K562 (cell line): ENCODE measurements around the gene MAP3K19. TPM values are rescaled to one million over a fixed set of nuclear protein-coding genes. Genes with fewer than 3 reads are reported as not detected.
A peak's percentile ranks its signal among the peaks of the same experiment; 100 is the strongest.

ENCODE experiments used
- CBX1 ChIP-seq: sonication (generic); IDR thresholded peaks from 2 replicates; pipeline ENCODE4 v1.6.1; 2016; ENCODE audit warnings: antibody characterized with exemption, low read depth, mild to moderate bottlenecking
- DPF2 ChIP-seq: fragments of 450-650 bp; IDR thresholded peaks from 2 replicates; pipeline ENCODE4 v1.6.1; 2016
- GATAD2A ChIP-seq: fragments of 450-650 bp; IDR thresholded peaks from 2 replicates; pipeline ENCODE4 v1.6.1; 2017
- HCFC1 ChIP-seq: IDR thresholded peaks from 2 replicates; pipeline ENCODE4 v1.6.1; 2012; ENCODE audit warnings: low read depth, low read length, improper control_type of control experiment
- HLTF ChIP-seq: fragments of 450-650 bp; IDR thresholded peaks from 2 replicates; pipeline ENCODE4 v1.6.1; 2016
- HMG20A ChIP-seq: fragments of 450-650 bp; formaldehyde crosslinking; conservative IDR thresholded peaks from 2 replicates; pipeline ENCODE4 v1.4.0; 2020; ENCODE audit warnings: mild to moderate bottlenecking, mixed read lengths
- MXI1 ChIP-seq: IDR thresholded peaks from 2 replicates; pipeline ENCODE4 v1.6.1; 2011; ENCODE audit warnings: low read depth, mild to moderate bottlenecking, improper control_type of control experiment, low read length
- NCOR1 ChIP-seq: fragments of 450-650 bp; IDR thresholded peaks from 2 replicates; pipeline ENCODE4 v1.6.1; 2016; ENCODE audit warnings: mild to moderate bottlenecking, moderate library complexity
- NEUROD1 ChIP-seq: fragments of 150-350 bp; IDR thresholded peaks from 2 replicates; pipeline ENCODE4 v1.6.1; 2014; ENCODE audit warnings: borderline replicate concordance, low read length, low read depth; ENCODE audit not compliant: partially characterized antibody
- NR4A1 ChIP-seq, 2 experiments: fragments of 250-450 bp in 1 of 2; fragments of 450-650 bp in 1 of 2; sonication (Bioruptor Pico) in 1 of 2; IDR thresholded peaks; 2 replicates each; pipeline versions ENCODE4 v1.4.0 to v1.6.1; 2016 to 2020; ENCODE audit warnings: mild to moderate bottlenecking in 2 of 2, missing compliant biosample characterization in 1 of 2, missing genetic modification characterization in 1 of 2, moderate library complexity in 1 of 2
- POLR2A ChIP-seq: fragments of 450-650 bp; conservative IDR thresholded peaks from 2 replicates; pipeline ENCODE4 v1.6.1; 2016
- POLR2AphosphoS5 ChIP-seq: IDR thresholded peaks from 2 replicates; pipeline ENCODE4 v1.6.1; 2011; ENCODE audit warnings: mild to moderate bottlenecking, low read depth, low read length, moderate library complexity; ENCODE audit not compliant: control insufficient read depth, insufficient read depth
- SRSF1 ChIP-seq: fragments of 200-400 bp; formaldehyde crosslinking; IDR thresholded peaks from 2 replicates; pipeline ENCODE4 v1.6.1; 2017; ENCODE audit warnings: mild to moderate bottlenecking, low read depth, low read length, moderate library complexity
- TRIM28 ChIP-seq: fragments of 450-650 bp; IDR thresholded peaks from 2 replicates; pipeline ENCODE4 v1.6.1; 2017
- ZNF134 ChIP-seq: fragments of 250-450 bp; sonication (Bioruptor Pico); conservative IDR thresholded peaks from 2 replicates; pipeline ENCODE4 v1.4.0; 2020
- ZNF444 ChIP-seq: fragments of 250-450 bp; sonication (Bioruptor Pico); IDR thresholded peaks from 2 replicates; pipeline ENCODE4 v1.4.0; 2020; ENCODE audit warnings: mild to moderate bottlenecking, moderate library complexity
- ZNF695 ChIP-seq: fragments of 450-650 bp; formaldehyde crosslinking; IDR thresholded peaks from 2 replicates; pipeline ENCODE4 v1.4.0; 2020; ENCODE audit warnings: mild to moderate bottlenecking, moderate library complexity
- polyA plus RNA-seq, 8 experiments: library from polyadenylated mRNA; depleted of rRNA in 4 of 8; stranded (reverse) in 5 of 8; unstranded in 3 of 8; fragments of >200 nt; fragmentation: Nextera tagmentation in 2 of 8; fragmentation: Illumina TruSeq in 1 of 8; extraction: Ambion mirVana in 2 of 8; extraction: Trizol in 1 of 8; gene quantifications; 2 replicates each; pipeline versions ENCODE4 v1.2.1 to v1.2.3, GENCODE V29; 2011 to 2014; ENCODE audit warnings: inconsistent platforms in 1 of 8, missing spikeins in 1 of 8
- total RNA-seq, 7 experiments: library from RNA; depleted of rRNA in 6 of 7; stranded (reverse); fragments of >200 nt in 6 of 7; fragmentation: Illumina TruSeq in 2 of 7; extraction: Trizol in 2 of 7; gene quantifications; 2 replicates each; pipeline versions ENCODE4 v1.2.1 to v1.2.3, GENCODE V29; 2011 to 2021; ENCODE audit warnings: low replicate concordance in 1 of 7
- TF ChIP-seq, protein P1 (sequence below), 2 experiments: fragments of 450-650 bp; IDR thresholded peaks; 2 replicates each; pipeline ENCODE4 v1.6.1; 2018; ENCODE audit warnings: mild to moderate bottlenecking in 2 of 2, low read depth in 1 of 2; ENCODE audit not compliant: partially characterized antibody in 2 of 2
- TF ChIP-seq, protein P2 (sequence below): sonication (generic); formaldehyde crosslinking; IDR thresholded peaks from 2 replicates; pipeline ENCODE4 v1.8.1; 2022; ENCODE audit warnings: missing genetic modification reagents
- TF ChIP-seq, protein P3 (sequence below): IDR thresholded peaks from 2 replicates; pipeline ENCODE4 v1.6.1; 2011; ENCODE audit warnings: borderline replicate concordance, low read depth, mild to moderate bottlenecking, moderate library complexity, low read length; ENCODE audit not compliant: insufficient read depth, poor library complexity, severe bottlenecking
- TF ChIP-seq, protein P4 (sequence below), 2 experiments: fragments of 250-450 bp in 1 of 2; fragments of 450-650 bp in 1 of 2; sonication (Bioruptor Pico) in 1 of 2; IDR thresholded peaks; 2 replicates each; pipeline versions ENCODE4 v1.6.1 to v1.8.0; 2016 to 2021; ENCODE audit warnings: mild to moderate bottlenecking in 2 of 2, moderate library complexity in 2 of 2, missing compliant biosample characterization in 1 of 2, missing genetic modification characterization in 1 of 2

The MAP3K19 gene
- total and polyA plus RNA-seq, 9 of the 15 experiments (the other 6 are each of a cell fraction or from before 2014, with no cell fraction given): 0.29 TPM; not detected in 8

DNA sequence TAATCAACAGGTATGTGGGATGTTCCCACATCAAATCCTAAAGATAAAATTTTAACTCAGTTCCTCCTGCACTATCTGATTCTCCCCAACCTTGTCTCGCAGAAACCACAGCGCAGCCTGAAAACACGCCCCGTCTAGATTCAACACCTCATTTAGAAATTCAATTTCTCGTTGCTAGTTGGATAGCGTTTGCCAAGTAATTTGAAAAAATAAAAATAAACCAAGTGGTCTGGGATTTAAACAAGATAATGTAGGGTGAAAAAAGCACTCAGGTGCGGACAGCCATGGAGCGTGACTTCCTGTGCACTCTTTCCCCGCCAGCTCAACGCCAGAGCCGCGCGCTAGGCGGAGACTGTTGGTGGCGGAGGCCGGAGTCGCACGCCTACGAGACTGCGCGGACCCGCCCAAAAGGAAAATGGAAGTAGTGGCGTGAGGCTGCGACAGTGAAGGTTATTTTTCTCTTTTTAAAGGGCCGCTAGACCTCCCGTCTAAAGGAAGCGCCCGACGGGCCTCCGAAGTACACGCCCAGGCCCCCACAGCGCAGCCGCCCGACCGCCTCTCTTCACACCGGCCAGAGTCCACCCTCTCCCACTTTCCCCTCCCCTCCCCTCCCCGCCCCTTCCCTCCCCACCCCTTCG is 129.2 kb downstream of the MAP3K19 start (continued):
- TF ChIP-seq, protein P1, sequence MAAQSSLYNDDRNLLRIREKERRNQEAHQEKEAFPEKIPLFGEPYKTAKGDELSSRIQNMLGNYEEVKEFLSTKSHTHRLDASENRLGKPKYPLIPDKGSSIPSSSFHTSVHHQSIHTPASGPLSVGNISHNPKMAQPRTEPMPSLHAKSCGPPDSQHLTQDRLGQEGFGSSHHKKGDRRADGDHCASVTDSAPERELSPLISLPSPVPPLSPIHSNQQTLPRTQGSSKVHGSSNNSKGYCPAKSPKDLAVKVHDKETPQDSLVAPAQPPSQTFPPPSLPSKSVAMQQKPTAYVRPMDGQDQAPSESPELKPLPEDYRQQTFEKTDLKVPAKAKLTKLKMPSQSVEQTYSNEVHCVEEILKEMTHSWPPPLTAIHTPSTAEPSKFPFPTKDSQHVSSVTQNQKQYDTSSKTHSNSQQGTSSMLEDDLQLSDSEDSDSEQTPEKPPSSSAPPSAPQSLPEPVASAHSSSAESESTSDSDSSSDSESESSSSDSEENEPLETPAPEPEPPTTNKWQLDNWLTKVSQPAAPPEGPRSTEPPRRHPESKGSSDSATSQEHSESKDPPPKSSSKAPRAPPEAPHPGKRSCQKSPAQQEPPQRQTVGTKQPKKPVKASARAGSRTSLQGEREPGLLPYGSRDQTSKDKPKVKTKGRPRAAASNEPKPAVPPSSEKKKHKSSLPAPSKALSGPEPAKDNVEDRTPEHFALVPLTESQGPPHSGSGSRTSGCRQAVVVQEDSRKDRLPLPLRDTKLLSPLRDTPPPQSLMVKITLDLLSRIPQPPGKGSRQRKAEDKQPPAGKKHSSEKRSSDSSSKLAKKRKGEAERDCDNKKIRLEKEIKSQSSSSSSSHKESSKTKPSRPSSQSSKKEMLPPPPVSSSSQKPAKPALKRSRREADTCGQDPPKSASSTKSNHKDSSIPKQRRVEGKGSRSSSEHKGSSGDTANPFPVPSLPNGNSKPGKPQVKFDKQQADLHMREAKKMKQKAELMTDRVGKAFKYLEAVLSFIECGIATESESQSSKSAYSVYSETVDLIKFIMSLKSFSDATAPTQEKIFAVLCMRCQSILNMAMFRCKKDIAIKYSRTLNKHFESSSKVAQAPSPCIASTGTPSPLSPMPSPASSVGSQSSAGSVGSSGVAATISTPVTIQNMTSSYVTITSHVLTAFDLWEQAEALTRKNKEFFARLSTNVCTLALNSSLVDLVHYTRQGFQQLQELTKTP (IDR thresholded peaks at IDR 0.05; ENCODE audit: low read depth in 1 of 2, partially characterized antibody in 2 of 2): no peak
- TF ChIP-seq ZNF134 (no peak), HMG20A (CRISPR knock-in tag) (no peak), NEUROD1 (no peak), POLR2A (peak; percentile 85), DPF2 (peak; percentile 61; the same call in 1 of the 2 replicates), ZNF695 (no peak), HLTF (no peak), POLR2AphosphoS5 (peak; percentile 77), HCFC1 (peak; percentile 67), GATAD2A (peak; percentile 18; the same call in 1 of the 2 replicates), MXI1 (peak; percentile 44; the same call in 1 of the 2 replicates), NR4A1 (CRISPR knock-in tag; IDR thresholded peaks at IDR 0.05) (no peak), NR4A1 (tag; IDR thresholded peaks at IDR 0.05) (no peak), CBX1 (0 out of 2 replicates have a peak, but pooled peaks have one; percentile 17), TRIM28 (no peak; the same call in 1 of the 2 replicates), NCOR1 (no peak), SRSF1 (no peak), ZNF444 (CRISPR knock-in tag) (no peak)
- TF ChIP-seq, protein P2, sequence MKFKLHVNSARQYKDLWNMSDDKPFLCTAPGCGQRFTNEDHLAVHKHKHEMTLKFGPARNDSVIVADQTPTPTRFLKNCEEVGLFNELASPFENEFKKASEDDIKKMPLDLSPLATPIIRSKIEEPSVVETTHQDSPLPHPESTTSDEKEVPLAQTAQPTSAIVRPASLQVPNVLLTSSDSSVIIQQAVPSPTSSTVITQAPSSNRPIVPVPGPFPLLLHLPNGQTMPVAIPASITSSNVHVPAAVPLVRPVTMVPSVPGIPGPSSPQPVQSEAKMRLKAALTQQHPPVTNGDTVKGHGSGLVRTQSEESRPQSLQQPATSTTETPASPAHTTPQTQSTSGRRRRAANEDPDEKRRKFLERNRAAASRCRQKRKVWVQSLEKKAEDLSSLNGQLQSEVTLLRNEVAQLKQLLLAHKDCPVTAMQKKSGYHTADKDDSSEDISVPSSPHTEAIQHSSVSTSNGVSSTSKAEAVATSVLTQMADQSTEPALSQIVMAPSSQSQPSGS: no peak
- TF ChIP-seq, protein P3, sequence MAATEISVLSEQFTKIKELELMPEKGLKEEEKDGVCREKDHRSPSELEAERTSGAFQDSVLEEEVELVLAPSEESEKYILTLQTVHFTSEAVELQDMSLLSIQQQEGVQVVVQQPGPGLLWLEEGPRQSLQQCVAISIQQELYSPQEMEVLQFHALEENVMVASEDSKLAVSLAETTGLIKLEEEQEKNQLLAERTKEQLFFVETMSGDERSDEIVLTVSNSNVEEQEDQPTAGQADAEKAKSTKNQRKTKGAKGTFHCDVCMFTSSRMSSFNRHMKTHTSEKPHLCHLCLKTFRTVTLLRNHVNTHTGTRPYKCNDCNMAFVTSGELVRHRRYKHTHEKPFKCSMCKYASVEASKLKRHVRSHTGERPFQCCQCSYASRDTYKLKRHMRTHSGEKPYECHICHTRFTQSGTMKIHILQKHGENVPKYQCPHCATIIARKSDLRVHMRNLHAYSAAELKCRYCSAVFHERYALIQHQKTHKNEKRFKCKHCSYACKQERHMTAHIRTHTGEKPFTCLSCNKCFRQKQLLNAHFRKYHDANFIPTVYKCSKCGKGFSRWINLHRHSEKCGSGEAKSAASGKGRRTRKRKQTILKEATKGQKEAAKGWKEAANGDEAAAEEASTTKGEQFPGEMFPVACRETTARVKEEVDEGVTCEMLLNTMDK: peak; percentile 98
- TF ChIP-seq, protein P4, sequence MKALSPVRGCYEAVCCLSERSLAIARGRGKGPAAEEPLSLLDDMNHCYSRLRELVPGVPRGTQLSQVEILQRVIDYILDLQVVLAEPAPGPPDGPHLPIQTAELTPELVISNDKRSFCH (CRISPR knock-in tag; IDR thresholded peaks at IDR 0.05): no peak
- TF ChIP-seq, protein P4 (tag; IDR thresholded peaks at IDR 0.05): no peak; the same call in 1 of the 2 replicates
